Stomach (tissue), 4 donors: ENCODE measurements around the gene C4BPB.

Experiments used
- CTCF ChIP-seq, 7 experiments: fragments of 450-650 bp in 4 of 7; fragments of 200-600 bp in 3 of 7; sonication (generic) in 3 of 7; IDR thresholded peaks; one replicate each; pipeline ENCODE4 v1.5.1; 2016 to 2019; ENCODE audit warnings: antibody characterized with exemption in 7 of 7, control low read depth in 2 of 7, mild to moderate bottlenecking in 1 of 7
- EP300 ChIP-seq: sonication (generic); formaldehyde crosslinking; IDR thresholded peaks from one replicate; pipeline ENCODE4 v1.6.1; 2017; ENCODE audit warnings: antibody characterized with exemption
- POLR2AphosphoS5 ChIP-seq, 3 donors: sonication (generic); formaldehyde crosslinking; IDR thresholded peaks; one replicate each; pipeline ENCODE4 v1.6.1; 2016; ENCODE audit warnings: antibody characterized with exemption in 3 of 3

DNA sequence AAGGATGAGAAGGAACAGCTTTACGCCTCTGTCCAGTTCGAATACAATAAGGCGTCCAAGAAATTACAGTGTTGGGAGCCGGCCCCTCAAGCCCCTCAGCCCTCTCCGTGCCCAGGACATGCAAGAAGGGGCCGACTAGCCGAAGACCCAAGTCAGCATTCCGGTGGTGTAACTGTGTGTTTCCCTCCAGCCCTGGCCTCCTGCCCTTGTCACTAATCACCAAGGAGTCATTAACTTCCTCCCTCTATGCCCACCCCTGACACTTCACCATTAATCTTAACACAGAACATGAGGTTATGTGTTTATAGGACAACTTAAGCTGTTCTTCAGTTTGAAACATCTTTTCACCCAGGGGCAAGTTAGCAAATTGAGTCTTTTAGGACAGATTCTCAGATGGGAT is 16.4 kb upstream of the C4BPB start:
- TF ChIP-seq POLR2AphosphoS5 (IDR thresholded peaks at IDR 0.05): no peak
- no peak for TF ChIP-seq EP300
- TF ChIP-seq CTCF (IDR thresholded peaks at IDR 0.05): no peak
